WTC11 (cell line): ENCODE measurements around the gene SPATS2. TPM values are rescaled to one million over a fixed set of nuclear protein-coding genes. Genes with fewer than 3 reads are reported as not detected.
A peak's percentile ranks its signal among the peaks of the same experiment; 100 is the strongest.

Experiments
- ATAC-seq: fragments of 200-7000 bp; cut with Tn5 transposase; 2 replicates; pipeline ENCODE4 v1.10.0; 2021; ENCODE audit warnings: mild to moderate bottlenecking, moderate library complexity
- CTCF ChIA-PET: fragments of 300-600 bp; sonication (Branson Sonifier 250); formaldehyde crosslinking; loops from one replicate; lab custom pipeline; 2021; ENCODE audit warnings: antibody characterized with exemption; lab: Charles Lee
- POLR2A ChIA-PET: fragments of 350-600 bp; sonication (Branson Sonifier 250); formaldehyde crosslinking; loops from one replicate; lab custom pipeline; 2021; ENCODE audit warnings: antibody characterized with exemption; lab: Charles Lee
- DNase-seq: peaks from one replicate; pipeline ENCODE4 v3.0.0; 2021; ENCODE audit warnings: low spot score
- H3K27ac Mint-ChIP-seq: 2 replicates; pipeline ENCODE4 v1.8.0; 2021; ENCODE audit warnings: mixed read lengths
- H3K27me3 Mint-ChIP-seq: 2 replicates; pipeline ENCODE4 v1.8.0; 2021; ENCODE audit warnings: low read depth, mild to moderate bottlenecking, moderate library complexity, mixed read lengths
- H3K36me3 Mint-ChIP-seq: 2 replicates; pipeline ENCODE4 v1.8.0; 2021; ENCODE audit warnings: mixed read lengths
- H3K4me1 Mint-ChIP-seq: 2 replicates; pipeline ENCODE4 v1.8.0; 2022; ENCODE audit warnings: mixed read lengths
- H3K4me3 Mint-ChIP-seq: 2 replicates; pipeline ENCODE4 v1.8.0; 2021; ENCODE audit warnings: mild to moderate bottlenecking, moderate library complexity, mixed read lengths
- H3K9me3 Mint-ChIP-seq: 2 replicates; pipeline ENCODE4 v1.8.0; 2021; ENCODE audit warnings: mixed read lengths
- AFF4 ChIP-seq: sonication (generic); formaldehyde crosslinking; IDR thresholded peaks from 2 replicates; pipeline ENCODE4 v1.8.1; 2023; ENCODE audit warnings: mild to moderate bottlenecking, missing genetic modification reagents, borderline replicate concordance
- ATF2 ChIP-seq: sonication (generic); formaldehyde crosslinking; IDR thresholded peaks from 2 replicates; pipeline ENCODE4 v1.8.1; 2022; ENCODE audit warnings: low read depth, missing genetic modification reagents, borderline replicate concordance
- ATF3 ChIP-seq: sonication (generic); formaldehyde crosslinking; conservative IDR thresholded peaks from 2 replicates; pipeline ENCODE4 v1.8.1; 2022; ENCODE audit warnings: mild to moderate bottlenecking, missing genetic modification reagents
- E2F4 ChIP-seq: sonication (generic); formaldehyde crosslinking; IDR thresholded peaks from 2 replicates; pipeline ENCODE4 v1.8.1; 2022; ENCODE audit warnings: low read depth, mild to moderate bottlenecking, moderate library complexity, missing genetic modification reagents, borderline replicate concordance
- FOXP4 ChIP-seq: sonication (generic); formaldehyde crosslinking; IDR thresholded peaks from 2 replicates; pipeline ENCODE4 v1.8.0; 2022; ENCODE audit warnings: mild to moderate bottlenecking, missing genetic modification reagents
- HMGXB4 ChIP-seq: sonication (generic); formaldehyde crosslinking; IDR thresholded peaks from 2 replicates; pipeline ENCODE4 v1.8.1; 2023; ENCODE audit warnings: mild to moderate bottlenecking, moderate library complexity, missing genetic modification reagents
- JAZF1 ChIP-seq: fragments of 250-450 bp; sonication (Bioruptor Pico); IDR thresholded peaks from 2 replicates; pipeline ENCODE4 v1.9.0; 2021; ENCODE audit warnings: moderate library complexity, mild to moderate bottlenecking, inconsistent platforms
- MAX ChIP-seq: sonication (generic); formaldehyde crosslinking; IDR thresholded peaks from 2 replicates; pipeline ENCODE4 v1.8.0; 2022; ENCODE audit warnings: mild to moderate bottlenecking, missing genetic modification reagents
- NFYB ChIP-seq: sonication (generic); formaldehyde crosslinking; conservative IDR thresholded peaks from 2 replicates; pipeline ENCODE4 v1.8.0; 2022; ENCODE audit warnings: low read depth, missing genetic modification reagents
- NR2C2 ChIP-seq: sonication (generic); formaldehyde crosslinking; IDR thresholded peaks from 2 replicates; pipeline ENCODE4 v1.8.0; 2022; ENCODE audit warnings: mild to moderate bottlenecking, missing genetic modification reagents
- NR3C1 ChIP-seq: sonication (generic); formaldehyde crosslinking; conservative IDR thresholded peaks from 2 replicates; pipeline ENCODE4 v1.8.1; 2023; ENCODE audit warnings: low read depth, mild to moderate bottlenecking, missing genetic modification reagents
- USF2 ChIP-seq: sonication (generic); formaldehyde crosslinking; IDR thresholded peaks from 2 replicates; pipeline ENCODE4 v1.8.1; 2023; ENCODE audit warnings: mild to moderate bottlenecking, missing genetic modification reagents, moderate library complexity
- ZNF219 ChIP-seq: sonication (generic); formaldehyde crosslinking; IDR thresholded peaks from 2 replicates; pipeline ENCODE4 v1.8.0; 2023; ENCODE audit warnings: missing genetic modification reagents, mild to moderate bottlenecking, borderline replicate concordance
- ZNF232 ChIP-seq: sonication (generic); formaldehyde crosslinking; IDR thresholded peaks from 2 replicates; pipeline ENCODE4 v1.8.0; 2022; ENCODE audit warnings: mild to moderate bottlenecking, missing genetic modification reagents
- ZNF281 ChIP-seq: sonication (generic); formaldehyde crosslinking; IDR thresholded peaks from 2 replicates; pipeline ENCODE4 v1.8.0; 2023; ENCODE audit warnings: mild to moderate bottlenecking, missing genetic modification reagents
- total RNA-seq: library from RNA; stranded (reverse); gene quantifications from 3 replicates; pipeline ENCODE4 v1.2.3, GENCODE V29; 2021

Gene SPATS2
- total RNA-seq, 1 experiment from 2014 or later: 25.9 TPM

GRCh38 chr12:49548481-49548821 is 181.2 kb downstream of the SPATS2 start (continued):
- TF ChIP-seq ZNF281 (CRISPR knock-in tag) (no peak), NR3C1 (no peak), ATF2 (no peak), ATF3 (CRISPR knock-in tag) (no peak), NR2C2 (CRISPR knock-in tag) (no peak)
- TF ChIP-seq, all 79 proteins: peak for 0

- peaks cover 78% of the 10 kb centered on the region for H3K27me3 Mint-ChIP-seq
- no peak for TF ChIP-seq NFYB
- no peak for TF ChIP-seq ZNF219 (CRISPR knock-in tag)
- peak; percentile 83 for TF ChIP-seq MAX (CRISPR knock-in tag)
- TF ChIP-seq HMGXB4 (CRISPR knock-in tag): peak; percentile 28
- 0 out of 2 replicates have a peak, but pooled peaks have one; percentile 41 for TF ChIP-seq FOXP4 (CRISPR knock-in tag)
- peak; percentile 19; the same call in 1 of the 2 replicates for TF ChIP-seq USF2 (CRISPR knock-in tag)
- TF ChIP-seq E2F4 (CRISPR knock-in tag): no peak; the same call in 1 of the 2 replicates
- TF ChIP-seq JAZF1 (CRISPR knock-in tag): no peak
- TF ChIP-seq ZNF232 (CRISPR knock-in tag): 0 out of 2 replicates have a peak, but pooled peaks have one; percentile 25
- TF ChIP-seq AFF4 (CRISPR knock-in tag): 0 out of 2 replicates have a peak, but pooled peaks have one; percentile 42
- H3K36me3 Mint-ChIP-seq: no peaks in the 10 kb centered on the region
- DNase-seq: peak; percentile 56
- no peaks in the 10 kb centered on the region for H3K9me3 Mint-ChIP-seq
- ChIA-PET CTCF (interaction anchor here (0.6 to 7.8 kb wide), 14 partner anchors 10 to 254 kb away, joined by 3 to 99 read pairs (median 4); partner anchors contain the start of genes DNAJC22, KCNH3, PRPF40B and PRPH), POLR2A (no interaction called here)
- H3K27ac Mint-ChIP-seq: no peak overlapping the region
- H3K4me1 Mint-ChIP-seq: peaks cover 15% of the 10 kb centered on the region
- peak overlapping the region; percentile 64 for H3K4me3 Mint-ChIP-seq
- peak; percentile 55 for ATAC-seq
Measured at GRCh38 chr12:49548822-49549648, 181.8 kb downstream of the SPATS2 start.
